ENCODE measurements around the gene EDN1. TPM values are rescaled to one million over a fixed set of nuclear protein-coding genes. Genes with fewer than 3 reads are reported as not detected.
A peak's percentile ranks its signal among the peaks of the same experiment; 100 is the strongest.

Gene EDN1
- total and polyA plus RNA-seq, 10 of the 15 experiments (the other 5 are each of a cell fraction or from before 2014, with no cell fraction given): 2.0 to 6.6 (median 3.1) TPM

- 0 out of 2 replicates have a peak, but pooled peaks have one; percentile 34 for TF ChIP-seq ZBTB33 (IDR thresholded peaks at IDR 0.05)
- peak; percentile 34 to 46; a peak in 2 of 4 replicates for TF ChIP-seq BHLHE40 (IDR thresholded peaks at IDR 0.05; ENCODE audit: borderline replicate concordance in 1 of 2, low read depth in 2 of 2, low read length in 1 of 2)
- 0 out of 2 replicates have a peak, but pooled peaks have one; percentile 45 for TF ChIP-seq RB1 (IDR thresholded peaks at IDR 0.05; ENCODE audit: borderline replicate concordance)
- no peak; the same call in 1 of the 2 replicates for TF ChIP-seq IKZF1 (conservative IDR thresholded peaks at IDR 0.05)
- 0 out of 4 replicates have a peak, but pooled peaks of 1 of the 2 experiments have one; percentile 19 for TF ChIP-seq EP300 (IDR thresholded peaks at IDR 0.05; ENCODE audit: borderline replicate concordance in 1 of 2, control insufficient read depth in 1 of 2, low read depth in 2 of 2, low read length in 2 of 2)
- no peak for TF ChIP-seq NBN (IDR thresholded peaks at IDR 0.05)
- TF ChIP-seq BCLAF1 (IDR thresholded peaks at IDR 0.05): no peak
Observed at GRCh38 chr6:12291839-12292604, 1.9 kb downstream of the EDN1 start (continued).
